Adipocyte (in vitro differentiated cells): ENCODE data around the gene KCNMB1.
A peak's percentile ranks its signal among the peaks of the same experiment; 100 is the strongest.

Experiments used
- DNase-seq: peaks from one replicate; pipeline ENCODE4 v3.0.0-alpha.2; 2015; ENCODE audit warnings: low read depth
- H3K27me3 ChIP-seq: replicated peaks from 2 replicates; pipeline ENCODE4 v1.7.0; 2013; ENCODE audit warnings: mild to moderate bottlenecking, low read length, moderate library complexity; ENCODE audit not compliant: control insufficient read depth, insufficient read depth
- H3K36me3 ChIP-seq: 2 replicates; pipeline ENCODE4 v1.7.0; 2013; ENCODE audit warnings: low read length, mild to moderate bottlenecking, moderate library complexity; ENCODE audit not compliant: control insufficient read depth, insufficient read depth, severe bottlenecking
- H3K4me1 ChIP-seq: 2 replicates; pipeline ENCODE4 v1.7.0; 2013; ENCODE audit warnings: mild to moderate bottlenecking, low read length, moderate library complexity; ENCODE audit not compliant: control insufficient read depth, insufficient read depth
- H3K4me3 ChIP-seq: 2 replicates; pipeline ENCODE4 v1.7.0; 2013; ENCODE audit warnings: mild to moderate bottlenecking, low read length, moderate library complexity
- H3K9ac ChIP-seq: 2 replicates; pipeline ENCODE4 v1.7.0; 2013; ENCODE audit warnings: mild to moderate bottlenecking, low read length, moderate library complexity
- H3K9me3 ChIP-seq: 2 replicates; pipeline ENCODE4 v1.7.0; 2013; ENCODE audit warnings: mild to moderate bottlenecking, low read length, moderate library complexity; ENCODE audit not compliant: control insufficient read depth

KCNMB1 gene

GRCh38 chr5:170427672-170428236 lies 38.6 kb upstream of the KCNMB1 start:
- Histone ChIP-seq H3K9ac (no peak overlapping the region), H3K27me3 (peaks cover 57% of the 10 kb centered on the region), H3K36me3 (no peaks in the 10 kb centered on the region), H3K4me1 (no peaks in the 10 kb centered on the region), H3K4me3 (no peak overlapping the region), H3K9me3 (peaks cover 8% of the 10 kb centered on the region)
- DNase-seq = no peak

DNA sequence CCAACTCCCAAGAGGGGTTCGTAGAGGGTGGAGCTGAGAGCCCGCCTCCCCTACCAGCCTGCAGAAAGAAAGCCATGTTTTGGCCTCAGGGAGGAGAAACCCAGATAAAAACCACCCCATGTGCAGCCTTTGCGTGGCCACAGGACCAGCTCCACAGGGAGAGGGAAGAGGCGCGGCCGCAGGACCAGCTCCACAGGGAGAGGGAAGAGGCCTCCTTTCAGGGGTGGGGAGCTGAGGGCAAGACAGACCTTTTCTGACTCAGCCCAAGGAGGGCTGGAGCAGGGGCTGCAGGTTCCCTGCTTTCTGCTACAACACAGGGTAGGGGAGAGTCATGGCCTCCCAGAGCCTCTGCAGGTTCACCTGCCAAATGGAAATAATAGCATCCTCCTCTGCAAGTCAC lies 37.6 kb upstream of the KCNMB1 start:
- Histone ChIP-seq H3K9me3 (no peaks in the 10 kb centered on the region), H3K36me3 (no peaks in the 10 kb centered on the region), H3K9ac (no peak overlapping the region), H3K4me3 (no peak overlapping the region), H3K27me3 (peaks cover 67% of the 10 kb centered on the region), H3K4me1 (no peaks in the 10 kb centered on the region)
- DNase-seq = no peak

- Histone ChIP-seq H3K9ac (no peak overlapping the region), H3K9me3 (no peaks in the 10 kb centered on the region), H3K4me1 (no peaks in the 10 kb centered on the region), H3K36me3 (no peaks in the 10 kb centered on the region), H3K4me3 (no peak overlapping the region), H3K27me3 (peaks cover 68% of the 10 kb centered on the region)
- DNase-seq = no peak
Measured at GRCh38 chr5:170426149-170426767, 37.1 kb upstream of the KCNMB1 start.

- no peak overlapping the region for H3K9ac ChIP-seq
- no peak overlapping the region for H3K4me3 ChIP-seq
- no peaks in the 10 kb centered on the region for H3K4me1 ChIP-seq
- no peaks in the 10 kb centered on the region for H3K36me3 ChIP-seq
- H3K27me3 ChIP-seq = peaks cover 64% of the 10 kb centered on the region
- H3K9me3 ChIP-seq = no peaks in the 10 kb centered on the region
- DNase-seq = no peak
Measured at GRCh38 chr5:170425731-170426130, 36.6 kb upstream of the KCNMB1 start.

DNA sequence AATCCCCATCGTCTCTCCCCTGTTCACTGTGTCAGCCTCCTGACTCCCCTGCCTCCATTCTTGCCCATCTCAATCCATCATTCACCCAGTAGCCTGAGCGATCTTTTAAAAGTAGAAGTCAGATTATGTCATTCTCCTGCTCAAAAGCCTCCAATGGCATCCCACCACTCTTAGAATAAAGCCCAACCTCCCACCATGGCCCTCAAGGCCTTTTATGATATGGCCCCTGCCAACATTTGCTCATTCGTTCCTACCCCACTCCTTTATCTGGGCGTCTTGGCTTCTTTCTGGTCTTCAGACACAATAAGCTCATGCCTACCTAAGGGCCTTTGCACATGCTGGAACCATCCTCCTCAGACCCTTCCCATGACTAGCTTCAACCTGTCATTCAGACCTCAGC lies 35.5 kb upstream of the KCNMB1 start:
- Histone ChIP-seq H3K9ac (no peak overlapping the region), H3K36me3 (no peaks in the 10 kb centered on the region), H3K4me1 (no peaks in the 10 kb centered on the region), H3K27me3 (peaks cover 53% of the 10 kb centered on the region), H3K4me3 (no peak overlapping the region), H3K9me3 (no peaks in the 10 kb centered on the region)
- no peak for DNase-seq

- peaks cover 57% of the 10 kb centered on the region for H3K27me3 ChIP-seq
- no peak for DNase-seq
Measured at GRCh38 chr5:170423692-170424091, 34.5 kb upstream of the KCNMB1 start.

DNA sequence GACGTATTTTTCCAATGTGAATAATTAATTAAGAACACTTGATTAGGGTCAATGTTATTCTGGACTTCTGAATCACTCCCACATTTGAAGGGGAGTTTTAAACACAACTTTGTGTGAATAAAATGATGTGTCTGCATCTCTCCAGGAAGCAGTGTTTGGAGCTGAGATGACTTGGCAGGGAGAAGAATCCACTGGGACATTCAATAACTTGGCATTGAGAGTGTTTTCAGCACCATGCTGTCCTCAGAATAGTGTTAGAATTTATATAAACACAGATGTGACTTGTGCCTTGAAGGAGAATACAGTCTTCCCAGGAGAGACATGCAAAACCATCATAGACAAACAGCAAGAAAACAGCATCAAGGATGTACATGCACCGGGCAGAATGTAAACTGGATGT lies 32.7 kb upstream of the KCNMB1 start:
- Histone ChIP-seq H3K9ac (no peak overlapping the region), H3K4me3 (no peak overlapping the region), H3K36me3 (no peaks in the 10 kb centered on the region), H3K9me3 (no peaks in the 10 kb centered on the region), H3K4me1 (no peaks in the 10 kb centered on the region), H3K27me3 (peaks cover 64% of the 10 kb centered on the region)
- no peak for DNase-seq

More at GRCh38 chr5:170423692-170424091, 34.5 kb upstream of the KCNMB1 start:
- Histone ChIP-seq H3K4me3 (no peak overlapping the region), H3K9ac (no peak overlapping the region), H3K9me3 (no peaks in the 10 kb centered on the region), H3K4me1 (no peaks in the 10 kb centered on the region), H3K36me3 (no peaks in the 10 kb centered on the region)

DNA sequence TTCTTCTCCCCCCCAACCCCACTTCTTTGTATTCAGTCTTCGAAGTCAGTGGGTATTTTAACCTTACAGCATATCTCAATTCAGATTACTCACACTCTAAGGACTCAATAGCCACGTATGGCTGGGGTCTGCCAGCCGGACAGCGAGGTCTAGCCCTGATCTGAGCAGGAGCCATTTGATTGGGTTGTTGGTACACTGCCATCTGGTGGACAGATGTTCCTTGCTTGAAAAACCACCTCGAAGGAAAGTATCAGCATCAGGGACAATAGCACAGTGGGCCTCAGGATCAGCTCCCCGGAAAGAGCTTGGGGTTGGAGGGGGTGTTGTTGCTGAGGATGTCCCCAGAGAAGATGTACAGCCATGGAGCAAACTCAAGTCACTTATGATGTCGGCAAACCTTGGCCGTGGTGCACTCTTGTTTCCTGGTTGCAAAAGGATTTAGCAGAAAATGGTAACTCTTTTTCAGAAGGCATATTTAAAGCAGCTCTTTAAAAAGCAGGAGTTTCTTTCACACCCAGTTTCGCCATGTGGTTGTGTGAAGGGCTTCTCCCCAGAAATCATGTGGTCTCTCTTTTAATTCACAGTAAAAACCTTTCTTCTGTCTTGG lies 31.7 kb upstream of the KCNMB1 start:
- no peaks in the 10 kb centered on the region for H3K4me1 ChIP-seq
- H3K9ac ChIP-seq = no peak overlapping the region
- H3K9me3 ChIP-seq = no peaks in the 10 kb centered on the region
- no peaks in the 10 kb centered on the region for H3K36me3 ChIP-seq
- no peak overlapping the region for H3K4me3 ChIP-seq
- peak; percentile 80 for DNase-seq
- H3K27me3 ChIP-seq = peaks cover 70% of the 10 kb centered on the region

DNA sequence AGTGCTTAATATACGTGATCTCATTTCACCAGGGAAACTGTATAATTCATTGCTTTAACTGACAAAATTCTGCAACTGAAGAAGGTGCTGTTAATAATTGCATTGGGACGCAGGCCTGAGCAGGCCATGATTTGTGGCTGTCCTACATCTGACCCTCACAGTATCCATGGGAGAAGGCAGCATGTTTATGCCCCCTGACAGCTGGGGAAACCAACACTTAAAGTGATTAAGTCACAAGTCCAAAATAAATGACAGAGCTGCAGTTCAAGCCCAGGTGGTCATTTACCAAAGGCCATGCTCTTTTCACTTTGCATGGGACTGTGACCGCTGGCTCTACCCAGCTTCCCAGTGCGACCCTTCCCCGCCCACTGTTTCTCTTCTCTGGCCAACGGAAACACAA lies 30.5 kb upstream of the KCNMB1 start:
- DNase-seq = no peak
- Histone ChIP-seq H3K9ac (no peak overlapping the region), H3K9me3 (no peaks in the 10 kb centered on the region), H3K36me3 (no peaks in the 10 kb centered on the region), H3K4me1 (no peaks in the 10 kb centered on the region), H3K27me3 (peaks cover 63% of the 10 kb centered on the region), H3K4me3 (no peak overlapping the region)

GRCh38 chr5:170418736-170419135 lies 29.6 kb upstream of the KCNMB1 start:
- H3K4me1 ChIP-seq = no peaks in the 10 kb centered on the region
- peaks cover 4% of the 10 kb centered on the region for H3K9me3 ChIP-seq
- H3K27me3 ChIP-seq = peaks cover 55% of the 10 kb centered on the region
- no peak overlapping the region for H3K9ac ChIP-seq
- no peak for DNase-seq
- no peak overlapping the region for H3K4me3 ChIP-seq
- no peaks in the 10 kb centered on the region for H3K36me3 ChIP-seq

DNA sequence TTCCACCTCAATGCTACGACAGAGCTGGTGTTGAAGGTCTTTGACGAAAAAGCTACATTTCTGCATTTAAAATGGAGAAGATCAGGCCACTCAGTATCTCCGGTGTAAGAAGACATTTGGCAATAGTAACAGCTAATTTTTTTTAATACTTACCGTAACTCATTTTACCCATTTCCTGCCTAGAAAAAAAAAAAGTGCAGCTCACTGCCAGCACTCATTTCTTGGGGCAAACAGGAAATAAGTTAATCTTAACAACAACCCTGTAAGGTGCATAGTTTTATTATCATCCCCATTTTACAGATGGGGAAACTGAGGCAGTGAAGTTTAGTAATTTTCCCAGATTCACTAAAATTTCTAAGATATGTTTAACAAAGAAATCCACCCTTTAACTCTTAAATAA lies 27.4 kb upstream of the KCNMB1 start:
- peaks cover 4% of the 10 kb centered on the region for H3K9me3 ChIP-seq
- DNase-seq = no peak
- H3K4me1 ChIP-seq = no peaks in the 10 kb centered on the region
- H3K36me3 ChIP-seq = no peaks in the 10 kb centered on the region
- no peak overlapping the region for H3K9ac ChIP-seq
- H3K27me3 ChIP-seq = peaks cover 33% of the 10 kb centered on the region
- no peak overlapping the region for H3K4me3 ChIP-seq
